ENCODE data around the gene PCDH9.

Gene PCDH9

DNA sequence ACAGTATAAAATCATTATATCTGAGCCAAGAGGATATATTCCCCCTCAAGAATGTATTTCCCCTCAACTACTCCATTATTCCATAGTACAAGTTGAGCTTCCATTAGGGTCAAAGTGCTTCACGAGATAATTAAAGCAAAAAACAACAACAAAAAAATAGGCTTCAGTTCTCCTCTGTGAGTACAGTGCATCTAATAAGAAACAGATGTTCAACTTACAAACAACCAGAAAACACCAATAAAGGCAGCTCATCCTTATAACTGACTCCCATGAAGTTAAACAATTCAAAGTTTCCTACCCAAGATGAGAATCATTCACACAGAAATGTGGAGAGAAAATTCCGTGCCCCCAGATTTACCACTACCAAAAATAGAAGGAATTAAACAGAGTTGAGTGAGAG lies 854.4 kb downstream of the PCDH9 start:
- DNase-seq (ENCODE audit: low read depth) = no peak

DNA sequence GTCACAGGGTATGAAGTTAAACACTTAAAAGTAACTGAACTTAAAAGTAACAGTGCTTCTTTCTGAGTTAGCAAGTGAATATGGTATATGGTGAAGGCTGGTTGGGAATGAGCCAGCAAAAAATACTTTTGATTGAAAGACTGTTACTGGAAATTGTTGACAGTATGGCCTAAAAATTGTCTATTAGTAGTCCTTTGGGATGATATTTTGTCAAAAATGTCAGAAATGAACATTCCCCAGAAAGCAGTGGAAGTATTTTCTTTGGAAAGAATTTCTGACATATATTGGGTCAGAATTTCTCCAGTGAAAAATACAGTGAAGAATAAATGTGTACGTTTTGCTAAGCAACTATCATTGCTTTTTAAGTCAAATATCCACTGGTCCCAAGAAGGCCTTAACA lies 860.5 kb downstream of the PCDH9 start:
- no peak for DNase-seq (ENCODE audit: low read depth)

DNA sequence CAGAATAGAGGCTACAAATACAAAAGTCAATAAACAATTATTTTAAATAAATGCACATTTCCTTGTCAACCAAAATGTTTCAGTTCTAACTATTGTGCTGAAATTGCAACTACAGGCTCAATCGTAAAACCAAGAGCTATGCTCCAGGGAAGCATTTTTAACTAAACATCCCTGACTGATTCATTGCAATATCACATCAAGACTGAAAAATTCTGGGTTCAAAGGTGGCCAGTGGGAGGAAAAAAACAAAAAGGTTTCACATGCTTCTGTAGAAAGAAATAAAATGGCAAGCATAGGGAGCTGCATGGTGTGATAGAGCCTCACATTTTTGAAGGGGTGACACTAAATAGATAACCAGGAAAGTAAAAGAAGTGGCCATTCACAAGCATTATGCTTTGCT lies 862.8 kb downstream of the PCDH9 start:
- DNase-seq (ENCODE audit: low read depth) = no peak

DNA sequence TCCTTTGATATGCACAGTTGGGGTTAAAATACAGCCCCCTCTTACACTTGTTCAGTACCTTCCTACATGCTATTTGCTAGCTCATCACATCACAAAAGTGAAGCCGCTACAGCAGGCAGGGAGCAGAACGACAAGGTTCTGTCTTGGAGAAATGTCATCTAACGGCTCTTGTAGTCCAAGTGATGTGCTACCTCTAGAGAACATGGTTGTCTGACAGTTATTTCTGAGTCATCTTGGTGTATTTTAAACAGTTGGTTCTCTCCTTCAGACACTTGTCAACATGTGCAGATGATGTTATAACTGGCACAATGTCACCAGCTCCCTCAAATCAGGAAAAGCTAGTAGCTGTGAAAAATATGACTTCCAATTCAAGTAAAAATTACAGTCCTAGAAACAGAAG lies 865.0 kb downstream of the PCDH9 start:
- DNase-seq (ENCODE audit: low read depth) = no peak

DNA sequence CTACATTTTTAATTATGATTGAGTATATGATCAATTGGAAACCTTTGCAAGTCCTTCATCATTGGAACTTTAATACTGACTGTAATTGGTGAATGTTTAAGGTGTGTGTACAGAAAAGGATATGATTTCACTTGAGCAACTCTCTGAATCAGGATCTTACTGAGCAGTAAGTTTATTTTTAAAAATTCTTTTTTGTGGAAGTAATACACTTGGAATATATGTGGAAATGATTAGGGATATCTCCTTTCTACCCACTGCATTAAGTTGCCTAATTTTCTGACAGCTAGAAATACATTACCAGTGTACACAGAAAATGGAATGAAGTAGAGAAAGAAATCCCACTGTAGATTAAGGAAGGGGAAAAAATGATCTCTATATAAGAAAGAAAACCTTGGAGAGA lies 865.8 kb downstream of the PCDH9 start:
- DNase-seq (ENCODE audit: low read depth) = no peak

DNA sequence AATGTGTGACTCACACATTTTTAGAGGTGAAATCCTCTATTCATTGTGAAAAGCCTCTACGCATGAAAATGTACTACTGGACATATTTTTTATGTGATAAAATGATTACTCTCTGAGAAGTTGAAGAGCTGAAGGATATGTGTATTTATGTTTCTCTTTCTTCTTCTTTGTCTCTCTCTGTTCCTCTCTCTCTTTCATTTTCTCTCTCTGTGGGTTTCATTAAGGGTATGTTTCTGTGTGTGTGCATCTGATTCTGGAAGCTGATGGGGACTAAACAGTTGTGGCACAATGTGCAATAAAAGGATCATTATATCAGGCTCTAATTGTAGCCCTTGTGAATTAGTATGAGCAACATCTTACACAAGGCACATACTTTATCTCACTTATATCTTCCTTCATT lies 867.7 kb downstream of the PCDH9 start:
- DNase-seq (ENCODE audit: low read depth) = no peak

DNA sequence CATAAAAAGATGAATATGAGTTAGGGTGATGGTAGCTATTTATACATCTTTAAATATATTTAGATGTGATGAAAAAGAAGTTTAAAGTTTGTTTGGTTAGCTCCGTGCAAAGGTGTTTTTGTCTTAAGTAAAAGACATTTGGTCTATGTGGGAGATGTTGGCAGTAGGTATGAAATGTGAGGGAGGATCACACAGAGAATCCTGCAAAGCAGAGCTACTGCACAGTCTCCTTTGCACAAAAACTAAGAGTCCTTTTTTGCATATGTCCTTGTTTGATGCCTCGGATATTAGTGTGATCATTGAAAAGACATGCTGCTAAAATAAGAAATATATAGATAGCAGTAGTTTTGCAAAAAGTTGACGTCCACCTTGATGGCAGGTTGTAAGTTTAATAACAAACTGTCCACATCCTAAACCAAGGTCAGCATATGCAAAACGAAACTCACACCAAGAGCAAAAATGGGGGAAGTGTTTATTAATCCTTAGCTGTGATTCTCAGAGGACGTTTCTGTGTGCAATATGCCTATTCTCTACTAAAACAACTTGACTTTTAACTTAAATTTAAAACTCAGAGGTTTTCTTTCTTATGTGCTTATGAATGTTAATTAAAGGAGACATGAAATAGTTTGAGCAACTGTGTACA lies 870.1 kb downstream of the PCDH9 start:
- DNase-seq (ENCODE audit: low read depth) = no peak

DNA sequence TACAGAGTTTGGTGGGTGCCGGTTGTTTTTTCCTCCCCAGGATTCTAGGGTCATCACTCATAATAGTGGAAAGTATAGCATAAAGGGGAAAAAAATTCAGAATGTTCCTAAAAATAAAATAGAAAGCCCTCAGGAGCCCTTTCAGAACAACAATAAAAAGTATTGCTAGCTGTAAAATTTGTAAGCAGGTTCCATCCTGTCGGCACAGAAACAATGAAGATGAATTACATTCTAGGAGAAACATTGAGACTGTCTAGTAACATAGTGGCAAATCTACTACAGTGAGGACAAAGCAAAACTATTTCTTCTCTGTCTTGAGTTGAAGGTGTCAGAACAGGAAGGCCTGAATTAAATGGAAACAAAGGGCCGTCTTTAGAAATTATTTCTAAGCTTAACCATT lies 870.7 kb downstream of the PCDH9 start:
- DNase-seq (ENCODE audit: low read depth) = no peak

DNA sequence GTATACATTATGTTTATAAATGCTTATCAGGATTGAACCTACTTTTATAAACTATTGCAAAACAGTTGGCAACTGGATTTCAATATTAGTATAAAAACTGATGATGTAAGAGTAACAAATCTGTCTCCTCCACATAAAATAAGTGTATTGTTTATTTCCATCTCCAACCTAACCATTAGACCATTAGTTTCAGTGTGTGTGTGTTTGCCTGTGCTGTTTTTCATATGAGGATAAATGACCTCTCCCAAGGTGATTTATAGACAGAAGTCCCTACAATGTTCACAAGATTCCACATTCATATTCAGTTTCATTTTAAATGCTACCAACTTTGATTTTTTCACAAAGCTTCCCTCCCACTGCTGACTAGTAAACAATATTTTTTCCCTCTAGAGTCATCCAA lies 871.6 kb downstream of the PCDH9 start:
- no peak for DNase-seq (ENCODE audit: low read depth)

DNA sequence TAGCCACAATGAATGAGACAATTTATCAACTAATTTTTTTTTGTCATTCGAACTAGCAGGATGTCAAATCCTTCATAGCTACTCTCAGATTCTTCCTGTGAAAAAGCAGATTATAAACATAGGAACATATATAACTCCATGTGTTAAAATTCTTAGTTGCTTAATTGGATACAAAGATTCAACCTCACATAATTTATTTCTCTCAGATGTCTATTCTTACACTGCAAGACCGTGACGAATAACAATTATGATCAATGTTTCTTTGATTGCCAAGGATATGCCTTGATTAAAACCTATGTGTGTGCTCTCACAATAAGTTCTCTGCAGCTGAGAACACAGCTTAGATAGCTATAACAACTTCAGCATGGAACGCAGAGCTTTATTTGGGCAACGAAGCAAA lies 872.7 kb downstream of the PCDH9 start:
- DNase-seq (ENCODE audit: low read depth) = no peak

DNA sequence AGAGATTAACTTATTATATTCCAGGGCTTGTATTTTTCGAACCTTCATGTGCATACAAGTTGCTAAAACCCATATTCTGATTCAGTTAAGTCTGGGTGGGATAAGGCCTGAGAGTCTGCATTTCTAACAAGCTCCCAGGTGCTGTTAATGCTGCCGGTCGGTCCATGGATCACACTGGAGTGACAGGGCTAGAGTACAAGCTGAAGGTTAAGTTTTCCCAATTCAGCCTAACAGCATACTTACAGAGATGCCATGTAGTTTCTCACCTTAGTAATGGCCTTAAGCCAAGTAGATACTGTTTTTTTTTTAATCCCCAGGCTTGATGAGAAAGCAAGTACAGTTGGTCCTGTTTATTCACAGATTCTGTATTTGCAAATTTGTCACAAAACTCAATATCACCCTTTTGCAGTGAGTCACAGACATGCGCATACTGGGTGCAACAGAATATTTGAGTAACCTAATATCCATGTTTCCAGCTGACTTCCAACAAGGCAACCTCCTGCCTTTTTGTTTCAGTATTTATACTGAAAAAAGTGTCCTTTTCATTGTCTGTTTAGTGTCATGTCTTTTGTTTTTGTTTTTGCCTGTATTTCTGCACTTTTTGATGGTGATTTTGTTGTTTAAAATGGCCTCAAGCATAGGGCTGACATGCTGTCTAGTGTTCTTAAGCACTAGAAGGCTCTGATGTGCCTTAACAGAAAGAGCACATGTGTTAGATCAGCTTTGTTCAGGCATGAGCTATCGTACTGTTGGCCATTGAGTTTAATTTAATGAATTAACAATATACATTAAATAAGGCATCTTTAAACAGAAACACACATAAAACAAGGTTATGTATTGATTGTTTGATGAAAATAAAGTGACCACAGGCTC lies 875.0 kb downstream of the PCDH9 start:
- DNase-seq (ENCODE audit: low read depth) = no peak

DNA sequence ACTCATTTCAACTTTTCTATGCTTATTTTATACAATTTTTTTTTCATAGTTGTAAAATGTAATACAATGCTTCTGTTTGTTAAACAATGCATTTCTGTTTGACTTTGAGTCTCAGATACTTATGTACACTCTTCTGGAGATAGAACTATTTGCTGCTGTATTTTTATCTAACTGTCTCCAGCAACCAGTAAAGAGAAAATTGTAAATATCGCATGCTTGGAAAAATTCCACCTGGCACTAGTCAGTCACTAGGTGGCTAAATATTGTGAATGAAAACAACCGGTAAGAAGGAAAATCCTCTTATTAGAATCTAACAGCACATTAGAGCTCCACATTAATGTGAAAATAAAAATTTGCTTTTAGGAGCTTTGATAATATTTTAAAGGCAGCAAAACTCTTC lies 876.5 kb downstream of the PCDH9 start:
- no peak for DNase-seq (ENCODE audit: low read depth)

DNA sequence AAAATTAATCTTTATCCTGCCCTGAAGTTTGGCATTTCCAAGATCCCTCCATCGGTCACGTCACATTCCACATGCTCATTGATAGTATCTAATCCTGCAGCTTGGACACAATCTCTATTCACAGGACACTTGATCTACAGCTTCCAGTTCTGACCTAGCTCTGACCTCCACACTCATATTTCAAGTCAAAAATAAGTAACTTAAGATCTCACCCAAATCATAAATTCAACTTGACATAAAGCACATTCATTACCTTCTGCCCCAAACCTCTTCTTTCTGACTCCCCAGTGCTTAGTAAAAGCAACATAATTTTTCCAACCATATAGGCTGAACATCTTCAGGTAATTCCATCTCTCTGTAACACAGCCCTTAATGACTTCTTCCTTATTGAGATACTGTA lies 880.2 kb downstream of the PCDH9 start:
- DNase-seq (ENCODE audit: low read depth) = no peak

DNA sequence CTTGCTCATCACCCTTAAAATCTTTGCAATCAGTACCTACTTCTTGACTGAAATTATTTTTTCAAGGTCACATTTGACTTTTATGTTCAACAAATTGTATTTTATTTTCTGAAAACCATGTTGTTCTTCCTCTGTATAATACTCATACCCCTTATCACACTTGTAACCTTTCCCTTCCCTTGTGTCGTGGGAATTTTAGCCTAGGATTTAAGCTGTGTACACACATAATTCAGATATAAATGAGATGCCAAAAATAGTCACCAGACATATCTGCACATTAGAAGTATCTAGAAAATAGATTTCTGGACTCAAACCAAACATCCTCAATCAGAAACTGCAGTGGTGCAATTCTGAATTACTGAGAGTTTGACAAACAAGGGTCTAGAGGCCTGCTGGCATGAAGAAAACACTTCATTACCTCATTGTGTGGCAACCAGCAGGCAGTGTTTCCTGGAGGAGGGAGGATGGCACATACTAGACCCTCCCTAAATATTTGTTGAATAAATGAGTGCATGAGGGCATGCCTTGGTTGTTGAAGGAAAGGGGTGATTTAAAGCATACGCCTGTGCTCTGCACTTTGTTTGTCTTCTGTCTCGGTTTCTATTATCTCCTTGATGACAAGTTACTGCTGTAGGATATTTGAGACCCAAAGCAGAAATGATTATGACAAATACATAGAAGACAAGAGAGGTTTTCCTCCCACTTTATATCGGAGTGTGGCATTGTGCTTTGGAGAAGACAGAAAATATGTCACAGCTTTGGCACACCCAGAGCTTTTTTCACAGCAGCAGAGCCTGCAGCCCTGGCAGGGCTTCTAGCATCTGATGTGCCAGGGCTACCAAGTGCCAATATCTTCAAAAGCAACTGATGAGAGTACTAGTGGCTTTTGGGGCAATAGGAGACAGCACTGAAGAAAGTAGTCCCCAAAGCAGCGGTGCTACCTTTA lies 881.1 kb downstream of the PCDH9 start:
- no peak for DNase-seq (ENCODE audit: low read depth)

DNA sequence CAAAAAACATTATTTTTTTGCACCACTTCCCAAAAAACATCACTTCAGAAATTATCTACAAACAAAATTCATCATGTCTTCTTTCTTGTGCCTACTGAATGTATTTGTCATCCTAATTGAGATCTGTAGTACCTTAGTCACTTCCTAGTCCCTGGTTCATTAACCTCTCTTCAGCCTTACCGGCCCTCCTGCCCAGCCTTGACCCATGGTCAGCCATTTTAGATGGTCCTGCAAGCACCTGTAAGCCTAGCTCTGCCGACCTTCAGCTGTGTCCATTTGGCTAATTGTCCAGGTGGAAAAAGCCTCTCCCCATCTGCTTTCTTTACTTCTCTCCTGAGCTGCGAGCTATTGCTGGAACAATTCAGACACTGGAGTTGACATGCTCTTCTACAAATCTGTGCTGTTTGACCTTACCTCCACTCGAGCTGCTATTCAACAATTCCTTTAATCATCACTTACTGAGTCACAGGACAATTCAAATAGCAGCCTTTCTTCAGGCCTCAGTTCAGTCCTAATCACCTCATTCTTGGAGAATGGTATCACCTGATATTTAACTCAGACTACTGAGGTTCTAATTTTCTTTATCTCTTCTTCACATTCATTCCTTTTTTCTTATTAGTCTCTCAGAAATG lies 882.5 kb downstream of the PCDH9 start:
- no peak for DNase-seq (ENCODE audit: low read depth)

DNA sequence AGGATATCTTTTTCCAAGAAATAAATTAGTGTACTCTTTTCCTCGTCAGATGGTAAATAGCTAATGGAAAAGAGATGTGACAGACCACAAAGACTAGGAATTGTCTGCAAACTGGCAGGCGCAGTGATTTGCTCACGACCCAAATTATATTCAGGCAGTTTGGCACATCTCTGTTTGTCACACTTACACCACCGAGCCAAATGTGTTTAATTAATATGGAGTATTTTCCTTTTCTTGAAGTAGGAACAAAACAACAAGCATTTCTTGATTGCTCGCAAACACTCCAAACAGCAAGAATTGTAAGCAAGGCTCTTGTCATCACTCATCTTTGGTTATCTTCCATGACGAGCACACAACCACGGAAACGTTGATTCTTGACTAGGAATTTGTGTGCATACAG lies 884.2 kb downstream of the PCDH9 start:
- DNase-seq (ENCODE audit: low read depth) = no peak

DNA sequence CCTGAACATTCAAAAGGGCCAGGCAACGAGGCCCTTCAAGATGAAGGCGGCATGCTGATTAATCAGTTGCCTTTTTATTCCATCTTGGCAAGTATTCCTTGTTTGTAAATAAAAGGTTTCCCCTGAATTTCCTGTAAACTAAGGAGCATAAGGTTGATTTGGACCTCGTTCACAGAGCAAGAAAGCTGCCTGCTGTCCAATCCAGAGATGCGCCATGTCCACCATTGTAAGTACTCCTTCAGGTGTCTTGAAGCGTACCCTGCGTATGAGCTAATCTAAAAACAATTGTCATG lies 884.7 kb downstream of the PCDH9 start:
- DNase-seq (ENCODE audit: low read depth) = no peak

DNA sequence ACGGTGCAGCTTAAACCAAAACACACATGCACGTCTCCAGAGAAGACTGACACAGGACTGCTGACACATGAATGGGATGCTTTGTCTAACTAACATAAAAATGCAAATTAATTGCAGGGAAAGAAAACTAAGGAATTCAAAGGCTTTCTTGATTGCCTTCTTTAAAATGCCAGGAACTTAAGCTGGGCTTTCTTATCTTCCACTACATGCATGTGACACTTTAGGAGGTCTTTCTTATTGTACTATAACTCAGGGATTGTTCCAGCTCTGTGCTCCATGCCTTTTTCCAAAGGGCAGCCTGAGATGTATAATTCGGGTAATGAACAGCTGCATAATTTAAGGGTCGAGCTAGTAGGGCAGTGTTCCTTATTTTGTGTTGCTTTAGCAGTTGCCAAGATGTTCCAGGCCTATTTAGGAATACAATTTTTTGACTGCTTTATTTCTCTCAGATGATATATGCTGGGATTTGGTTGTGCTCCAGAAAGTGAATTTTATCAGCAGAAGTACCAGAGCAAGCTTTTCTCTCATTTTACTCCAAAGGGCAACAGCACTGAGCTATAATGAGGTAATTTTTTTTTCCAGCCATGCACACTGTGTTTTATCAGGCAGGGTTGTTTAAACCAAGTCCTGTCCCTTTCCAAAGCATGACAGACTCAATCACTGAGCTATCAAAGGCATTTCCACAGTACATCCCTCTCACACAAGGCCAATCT lies 885.2 kb downstream of the PCDH9 start:
- no peak for DNase-seq (ENCODE audit: low read depth)

DNA sequence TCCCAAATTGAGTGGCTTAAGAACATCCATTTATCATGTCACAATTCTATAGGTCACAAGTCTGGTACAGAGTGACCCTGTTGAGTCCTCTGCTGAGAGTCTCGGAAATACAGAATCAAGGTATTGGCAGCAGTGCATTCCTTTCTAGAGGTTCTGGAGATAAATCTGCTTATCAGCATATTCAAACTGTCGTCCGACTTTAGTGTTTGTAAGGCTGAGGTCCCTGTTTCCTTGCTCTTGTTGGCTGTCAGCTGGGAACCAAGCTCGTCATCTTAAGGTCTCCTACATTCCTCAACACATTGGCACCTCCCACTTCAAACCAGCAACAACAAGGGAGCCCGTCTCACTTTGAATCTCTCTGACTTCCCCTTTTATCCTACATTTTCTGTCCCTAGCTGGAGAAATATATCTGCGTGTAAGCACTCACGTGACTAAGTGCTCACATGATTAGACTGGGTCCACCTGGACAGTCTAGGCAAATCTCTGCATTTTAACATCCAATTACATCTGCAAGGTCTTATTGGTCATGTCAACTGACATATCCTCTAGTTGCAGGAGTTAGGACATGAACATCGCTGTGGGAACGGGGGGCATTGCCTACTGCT lies 886.8 kb downstream of the PCDH9 start:
- no peak for DNase-seq (ENCODE audit: low read depth)

DNA sequence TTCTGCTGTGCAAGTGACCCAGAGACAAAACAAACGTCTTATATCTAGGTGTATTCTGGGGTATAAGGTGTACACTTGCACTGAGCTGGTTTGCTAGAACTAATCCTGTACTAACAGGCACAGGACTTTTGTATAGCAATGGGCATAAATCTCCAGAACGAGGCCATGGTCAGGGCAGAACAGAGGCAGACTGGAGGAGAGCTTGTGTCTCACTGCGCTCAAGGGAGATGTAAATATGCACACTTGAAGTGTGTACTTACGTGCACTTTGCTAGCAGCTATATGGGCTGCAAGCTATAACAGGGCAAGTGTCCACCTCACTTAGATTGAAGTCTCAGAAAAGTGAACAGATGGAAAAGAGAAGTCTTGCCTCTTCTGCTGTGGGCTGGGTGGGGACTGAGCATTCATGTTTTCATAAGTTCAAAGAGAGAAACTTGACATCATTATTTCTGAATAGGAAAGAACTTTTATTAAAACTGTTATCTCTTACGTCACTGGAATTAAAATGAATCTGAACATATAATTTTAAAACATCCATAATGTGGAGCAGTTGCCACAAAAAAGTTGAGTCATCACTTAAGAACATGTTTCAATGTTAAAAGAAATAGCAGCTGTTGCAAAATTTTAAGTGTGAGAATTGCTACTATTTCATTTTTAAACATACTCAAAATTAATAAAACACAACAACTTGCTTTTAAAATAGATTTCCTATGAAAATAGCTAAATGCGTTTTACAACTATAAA lies 888.3 kb downstream of the PCDH9 start:
- no peak for DNase-seq (ENCODE audit: low read depth)

DNA sequence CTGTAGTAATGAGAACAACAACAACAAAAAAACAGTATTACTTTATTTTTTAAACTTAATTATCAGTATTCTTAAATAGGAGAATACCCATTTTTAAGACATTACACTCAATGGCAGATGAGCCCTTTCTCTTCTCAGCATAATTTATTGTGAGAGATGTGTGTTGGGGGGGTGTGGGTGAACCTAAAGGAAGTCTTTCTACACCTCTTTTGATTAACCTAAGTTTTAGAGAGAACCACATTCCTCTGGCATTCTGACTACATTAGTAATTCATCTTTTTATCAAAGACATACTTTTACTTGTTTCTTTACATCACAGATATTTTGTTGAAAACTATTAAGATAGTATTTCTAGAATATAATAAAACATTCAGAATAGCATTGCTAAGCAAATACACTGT lies 890.9 kb downstream of the PCDH9 start:
- DNase-seq (ENCODE audit: low read depth) = no peak
